ENCODE measurements around the gene C3orf33.
"Not testable (repeated sequence)": the region's sequence is repeated elsewhere in the genome, so short reads cannot be mapped to it uniquely, and the experiment has no call there.

The C3orf33 gene

DNA sequence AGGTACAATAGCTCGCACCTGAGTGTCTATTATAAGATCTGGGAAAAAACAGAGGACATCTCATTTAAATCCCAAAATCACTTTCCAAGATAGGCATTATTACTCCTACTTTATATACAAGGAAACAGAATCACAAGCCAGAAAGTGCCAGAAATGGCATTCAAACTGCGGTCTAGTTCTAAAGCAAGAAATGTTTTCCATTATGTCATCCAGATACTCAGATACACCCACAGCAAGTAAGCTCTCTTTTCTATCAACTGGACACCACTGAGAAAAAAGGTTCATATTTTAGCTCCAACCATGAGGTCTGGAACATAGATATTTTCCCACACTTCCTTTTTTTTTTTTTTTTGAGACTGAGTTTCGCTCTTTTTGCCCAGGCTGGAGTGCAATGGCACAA is 40.0 kb upstream of the C3orf33 start:
- no peak for TF ChIP-seq CTCF (IDR thresholded peaks at IDR 0.05; ENCODE audit: low read length, missing control alignments)
- no peak overlapping the region for H3K4me3 ChIP-seq (replicated peaks; ENCODE audit: low read depth, low read length)
- DNase-seq (ENCODE audit: low read depth): peak; percentile 46

DNA sequence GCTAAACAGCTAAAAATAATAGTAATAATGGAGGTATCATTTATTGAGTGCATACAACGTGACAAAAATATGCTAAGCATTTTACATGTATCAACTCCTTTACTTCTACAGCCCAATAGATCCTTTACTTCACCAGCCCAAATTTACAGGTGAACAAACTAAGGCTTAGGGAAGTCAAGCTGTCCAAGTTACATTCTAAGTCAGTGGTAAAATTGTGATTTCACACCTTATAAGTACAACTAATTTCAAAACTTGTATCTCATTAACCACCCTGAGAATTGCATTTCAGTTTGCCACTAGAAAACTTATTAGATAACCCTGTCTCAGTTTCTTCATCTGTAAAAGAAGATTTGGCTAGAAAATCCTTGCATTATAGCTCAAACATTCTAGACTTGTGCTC is 37.5 kb upstream of the C3orf33 start:
- TF ChIP-seq CTCF (IDR thresholded peaks at IDR 0.05; ENCODE audit: low read length, missing control alignments): no peak
- H3K4me3 ChIP-seq (replicated peaks; ENCODE audit: low read depth, low read length): no peak overlapping the region
- no peak for DNase-seq (ENCODE audit: low read depth)

DNA sequence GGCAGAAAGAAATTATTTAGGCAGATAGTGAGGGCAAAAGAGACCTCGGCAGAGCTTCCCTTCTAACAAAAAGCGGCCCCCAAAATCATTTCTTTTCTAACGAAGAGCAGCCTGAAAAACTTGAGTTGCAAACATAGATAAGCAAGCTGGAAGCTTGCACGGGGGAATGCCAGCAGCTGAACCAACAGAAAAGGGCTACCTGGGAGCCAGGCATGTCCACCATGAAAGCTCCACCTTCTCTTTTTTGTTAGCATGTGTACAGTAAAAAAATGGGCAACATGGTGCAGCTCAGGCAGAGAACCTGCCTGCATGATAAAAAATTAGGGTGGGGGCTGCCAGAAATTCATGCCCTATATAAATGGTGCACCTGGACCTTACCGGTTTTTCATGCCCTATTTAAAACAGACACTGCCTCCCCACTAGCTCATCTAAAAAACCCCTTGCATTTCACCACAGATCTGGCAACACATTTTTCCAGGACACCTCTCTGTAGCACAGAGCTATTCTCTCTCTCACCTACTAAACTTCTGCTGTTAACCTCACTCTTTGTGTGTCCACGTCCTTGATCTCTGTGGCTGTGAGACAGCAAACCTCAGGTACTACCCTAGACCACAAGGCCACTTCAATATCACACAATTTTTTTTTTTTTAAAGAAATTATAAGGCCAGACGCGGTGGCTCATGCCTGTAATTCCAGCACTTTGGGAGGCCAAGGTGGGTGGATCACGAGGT is 29.4 kb upstream of the C3orf33 start:
- no peak for TF ChIP-seq CTCF (IDR thresholded peaks at IDR 0.05; ENCODE audit: low read length, missing control alignments)
- no peak overlapping the region for H3K4me3 ChIP-seq (replicated peaks; ENCODE audit: low read depth, low read length)
- DNase-seq (ENCODE audit: low read depth): no peak

DNA sequence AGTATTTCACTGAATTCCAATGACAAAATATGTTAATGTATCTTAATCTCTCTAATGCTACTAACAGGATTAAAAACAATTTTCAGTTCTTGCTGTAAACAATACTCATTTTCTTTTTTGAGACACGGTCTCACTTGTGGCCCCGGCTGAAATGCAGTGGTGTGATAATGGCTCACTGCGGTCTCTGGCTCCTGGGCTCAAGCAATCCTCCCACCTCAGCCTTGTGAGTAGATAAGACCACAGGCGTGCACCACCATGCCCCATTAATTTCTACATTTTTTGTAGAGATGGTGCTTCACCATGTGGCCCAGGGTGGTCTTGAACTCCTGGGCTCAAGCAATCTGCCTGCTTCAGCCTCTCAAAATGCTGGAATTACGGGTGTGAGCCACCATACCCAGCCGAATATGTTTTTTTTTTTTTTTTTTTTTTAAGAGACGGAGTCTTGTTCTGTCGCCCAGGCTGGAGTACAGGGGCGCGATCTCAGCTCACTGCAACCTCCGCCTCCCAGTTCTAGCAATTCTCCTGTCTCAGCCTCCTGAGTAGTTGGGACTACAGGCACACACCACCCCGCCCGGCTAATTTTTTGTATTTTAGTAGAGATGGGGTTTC is 22.5 kb upstream of the C3orf33 start:
- not testable (repeated sequence) for DNase-seq (ENCODE audit: low read depth)

GRCh38 chr3:155815030-155815545 is 9.0 kb upstream of the C3orf33 start:
- DNase-seq (ENCODE audit: low read depth): no peak
- no peak for TF ChIP-seq CTCF (IDR thresholded peaks at IDR 0.05; ENCODE audit: low read length, missing control alignments)
- H3K4me3 ChIP-seq (replicated peaks; ENCODE audit: low read depth, low read length): no peak overlapping the region

More for the DNA sequence above, 22.5 kb upstream of the C3orf33 start:
- not testable (repeated sequence) for H3K4me3 ChIP-seq (replicated peaks; ENCODE audit: low read depth, low read length)

DNA sequence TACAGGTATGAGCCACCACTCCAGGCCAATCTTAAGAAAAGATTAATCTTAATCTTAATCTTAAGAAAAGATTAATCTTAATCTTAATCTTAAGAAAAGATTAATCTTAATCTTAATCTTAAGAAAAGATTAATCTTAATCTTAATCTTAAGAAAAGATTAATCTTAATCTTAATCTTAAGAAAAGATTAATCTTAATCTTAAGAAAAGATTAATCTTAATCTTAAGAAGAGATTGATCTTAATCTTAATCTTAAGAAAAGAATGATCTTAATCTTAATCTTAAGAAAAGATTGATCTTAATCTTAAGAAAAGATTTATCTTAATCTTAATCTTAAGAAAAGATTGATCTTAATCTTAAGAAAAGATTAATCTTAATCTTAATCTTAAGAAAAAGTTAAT is 7.1 kb upstream of the C3orf33 start:
- not testable (repeated sequence) for H3K4me3 ChIP-seq (replicated peaks; ENCODE audit: low read depth, low read length); DNase-seq (ENCODE audit: low read depth)

- no peak for TF ChIP-seq CTCF (IDR thresholded peaks at IDR 0.05; ENCODE audit: low read length, missing control alignments)
- peak; percentile 38 for DNase-seq (ENCODE audit: low read depth)
- H3K4me3 ChIP-seq (replicated peaks; ENCODE audit: low read depth, low read length): no peak overlapping the region
Measured at GRCh38 chr3:155809181-155809580, 3.1 kb upstream of the C3orf33 start.

GRCh38 chr3:155807823-155808222 is 1.7 kb upstream of the C3orf33 start:
- peak; percentile 14 for DNase-seq (ENCODE audit: low read depth)
- TF ChIP-seq CTCF (IDR thresholded peaks at IDR 0.05; ENCODE audit: low read length, missing control alignments): no peak
- H3K4me3 ChIP-seq (replicated peaks; ENCODE audit: low read depth, low read length): no peak overlapping the region

All from fibroblast of pulmonary artery (primary cell).